Neutrophil (primary cell): Measurements from ENCODE around the gene PAX5.

Source experiments
- H3K27ac ChIP-seq: fragments of 200-600 bp; sonication (generic); 2 replicates; pipeline ENCODE4 v1.5.1; 2016; ENCODE audit warnings: mild to moderate bottlenecking, moderate library complexity
- H3K27me3 ChIP-seq: fragments of 200-600 bp; sonication (generic); 2 replicates; pipeline ENCODE4 v1.6.0; 2016; ENCODE audit warnings: mild to moderate bottlenecking
- H3K36me3 ChIP-seq: fragments of 200-600 bp; sonication (generic); 2 replicates; pipeline ENCODE4 v1.5.1; 2017
- H3K4me1 ChIP-seq, 2 experiments: fragments of 200-600 bp in 1 of 2; sonication (generic) in 1 of 2; 1 replicate in 1 of 2; 2 replicates in 1 of 2; pipeline versions ENCODE4 v1.5.1 to v1.6.1; 2013 to 2016; ENCODE audit warnings: low read depth in 1 of 2, low read length in 1 of 2, mild to moderate bottlenecking in 1 of 2, moderate library complexity in 1 of 2; ENCODE audit not compliant: control insufficient read depth in 1 of 2, insufficient read depth in 1 of 2
- H3K4me3 ChIP-seq, 2 experiments: fragments of 200-600 bp in 1 of 2; sonication (generic) in 1 of 2; 1 replicate in 1 of 2; 2 replicates in 1 of 2; pipeline ENCODE4 v1.5.1; 2013 to 2016; ENCODE audit warnings: low read depth in 1 of 2, low read length in 1 of 2, mild to moderate bottlenecking in 1 of 2, moderate library complexity in 1 of 2
- H3K9me3 ChIP-seq: fragments of 200-600 bp; sonication (generic); 2 replicates; pipeline ENCODE4 v1.5.1; 2016
- TF ChIP-seq, protein P1 (sequence below): fragments of 200-600 bp; sonication (generic); IDR thresholded peaks from 2 replicates; pipeline ENCODE4 v1.5.1; 2016; ENCODE audit warnings: antibody characterized with exemption

The PAX5 gene

DNA sequence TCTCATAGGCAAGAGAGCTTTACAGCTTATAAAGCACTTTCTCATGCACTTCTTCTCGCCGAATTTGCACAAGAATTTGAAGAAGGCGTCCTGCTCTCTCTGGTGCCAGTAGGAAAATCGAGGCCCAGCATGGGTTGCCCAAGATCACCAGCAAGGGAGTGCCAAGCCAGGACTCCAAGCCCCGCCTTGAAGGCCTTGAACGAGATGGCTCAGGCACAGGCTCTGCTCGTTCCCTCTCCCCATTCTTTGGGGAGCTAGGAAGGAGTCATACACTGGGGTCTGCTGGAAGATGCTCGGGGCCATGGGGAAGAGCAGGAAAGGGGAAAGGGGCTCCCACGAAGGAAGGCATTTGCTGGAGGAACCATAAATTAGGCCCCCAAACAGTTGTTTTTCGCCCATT, 46.7 kb downstream of the PAX5 start:
- H3K27me3 ChIP-seq = peaks cover 97% of the 10 kb centered on the region
- H3K4me3 ChIP-seq = no peak overlapping the region
- no peaks in the 10 kb centered on the region for H3K4me1 ChIP-seq
- TF ChIP-seq, protein P1, sequence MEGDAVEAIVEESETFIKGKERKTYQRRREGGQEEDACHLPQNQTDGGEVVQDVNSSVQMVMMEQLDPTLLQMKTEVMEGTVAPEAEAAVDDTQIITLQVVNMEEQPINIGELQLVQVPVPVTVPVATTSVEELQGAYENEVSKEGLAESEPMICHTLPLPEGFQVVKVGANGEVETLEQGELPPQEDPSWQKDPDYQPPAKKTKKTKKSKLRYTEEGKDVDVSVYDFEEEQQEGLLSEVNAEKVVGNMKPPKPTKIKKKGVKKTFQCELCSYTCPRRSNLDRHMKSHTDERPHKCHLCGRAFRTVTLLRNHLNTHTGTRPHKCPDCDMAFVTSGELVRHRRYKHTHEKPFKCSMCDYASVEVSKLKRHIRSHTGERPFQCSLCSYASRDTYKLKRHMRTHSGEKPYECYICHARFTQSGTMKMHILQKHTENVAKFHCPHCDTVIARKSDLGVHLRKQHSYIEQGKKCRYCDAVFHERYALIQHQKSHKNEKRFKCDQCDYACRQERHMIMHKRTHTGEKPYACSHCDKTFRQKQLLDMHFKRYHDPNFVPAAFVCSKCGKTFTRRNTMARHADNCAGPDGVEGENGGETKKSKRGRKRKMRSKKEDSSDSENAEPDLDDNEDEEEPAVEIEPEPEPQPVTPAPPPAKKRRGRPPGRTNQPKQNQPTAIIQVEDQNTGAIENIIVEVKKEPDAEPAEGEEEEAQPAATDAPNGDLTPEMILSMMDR = no peak
- no peak overlapping the region for H3K27ac ChIP-seq
- H3K9me3 ChIP-seq = peaks cover 6% of the 10 kb centered on the region
- no peaks in the 10 kb centered on the region for H3K36me3 ChIP-seq

DNA sequence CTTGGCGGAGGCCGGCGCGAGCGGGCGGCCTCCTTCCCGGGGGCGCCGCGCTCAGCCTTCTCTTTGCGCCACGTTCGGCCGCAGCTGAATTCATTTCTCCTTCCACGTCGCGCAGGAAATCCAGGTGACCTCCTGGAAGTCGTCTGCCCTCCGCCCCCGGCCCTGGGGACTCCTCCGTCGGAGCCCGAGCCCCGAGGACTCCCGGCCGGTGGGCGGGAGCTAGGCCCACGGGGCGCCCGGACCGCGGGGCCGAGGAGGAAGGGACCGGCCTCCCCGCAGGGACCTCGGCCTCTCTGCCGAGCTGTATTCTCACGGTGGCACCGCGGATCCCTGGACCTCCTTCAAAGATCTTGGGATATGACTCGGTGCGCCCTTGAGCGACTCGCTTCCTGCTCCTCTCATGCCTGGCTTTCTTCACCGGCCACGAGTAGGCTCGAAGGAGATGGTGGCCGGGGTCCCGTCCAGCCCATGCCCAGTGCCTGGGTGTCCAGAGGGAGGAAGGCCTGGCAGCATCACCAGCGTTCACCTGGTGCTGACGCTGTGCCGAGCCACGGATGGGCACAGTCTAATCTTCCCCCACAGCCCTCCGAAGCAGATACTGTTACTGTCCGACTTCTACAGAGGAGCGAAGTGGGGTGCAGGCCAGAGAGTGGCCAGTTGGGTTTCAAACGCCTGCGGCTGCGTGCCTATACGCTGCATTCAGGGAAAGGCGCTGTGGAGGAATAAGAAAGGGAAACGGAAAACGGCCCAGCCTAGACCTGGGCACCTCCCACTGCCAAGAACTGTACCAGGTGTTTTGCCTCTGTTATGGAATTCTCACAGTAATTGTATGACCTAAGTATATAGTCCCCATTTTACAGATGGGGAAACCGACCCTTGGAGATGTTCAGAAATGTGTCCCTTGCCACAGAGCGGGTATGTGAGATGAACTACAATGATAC, 47.3 kb downstream of the PAX5 start:
- H3K36me3 ChIP-seq = no peaks in the 10 kb centered on the region
- peaks cover 6% of the 10 kb centered on the region for H3K9me3 ChIP-seq
- no peak overlapping the region for H3K27ac ChIP-seq
- H3K4me1 ChIP-seq = no peaks in the 10 kb centered on the region
- TF ChIP-seq, protein P1 = no peak
- peaks cover 97% of the 10 kb centered on the region for H3K27me3 ChIP-seq
- no peak overlapping the region for H3K4me3 ChIP-seq

DNA sequence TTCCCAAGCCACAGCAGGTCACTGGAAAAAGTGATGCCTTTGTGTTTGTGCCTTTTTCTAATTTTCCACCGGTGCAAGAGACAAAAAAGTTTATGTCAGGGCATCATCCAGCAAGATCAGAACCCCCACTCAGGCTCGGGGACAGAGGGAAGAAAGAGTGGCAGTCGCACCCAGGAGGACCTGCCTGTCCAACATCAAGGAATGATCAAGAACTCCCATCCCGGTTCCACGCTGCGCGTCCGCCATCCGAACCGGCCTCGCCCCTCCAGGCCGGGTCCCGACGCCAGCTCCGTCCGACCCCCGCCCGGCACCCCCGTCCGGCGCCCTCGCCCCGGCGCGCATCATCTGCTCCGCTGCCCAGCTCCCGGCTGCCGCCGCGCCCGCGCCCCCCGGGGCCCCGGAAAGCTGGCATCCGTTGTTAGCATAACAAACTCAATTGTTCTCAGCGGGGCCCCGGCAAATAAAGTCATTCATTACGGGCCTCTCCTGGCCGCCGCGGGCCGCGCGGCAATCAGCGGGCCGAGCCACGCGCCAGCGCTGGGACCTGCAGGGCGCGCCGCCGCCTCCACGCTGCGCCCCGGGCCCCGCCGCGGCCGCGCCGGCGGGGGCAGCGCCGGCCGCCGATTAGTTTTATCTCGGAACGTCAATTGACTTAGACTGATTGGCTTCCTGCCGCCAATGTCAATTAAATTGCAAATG, 48.1 kb downstream of the PAX5 start:
- H3K27ac ChIP-seq = no peak overlapping the region
- H3K9me3 ChIP-seq = no peaks in the 10 kb centered on the region
- no peak overlapping the region for H3K4me3 ChIP-seq
- H3K4me1 ChIP-seq = no peaks in the 10 kb centered on the region
- TF ChIP-seq, protein P1 = no peak
- no peaks in the 10 kb centered on the region for H3K36me3 ChIP-seq
- peaks cover 96% of the 10 kb centered on the region for H3K27me3 ChIP-seq

DNA sequence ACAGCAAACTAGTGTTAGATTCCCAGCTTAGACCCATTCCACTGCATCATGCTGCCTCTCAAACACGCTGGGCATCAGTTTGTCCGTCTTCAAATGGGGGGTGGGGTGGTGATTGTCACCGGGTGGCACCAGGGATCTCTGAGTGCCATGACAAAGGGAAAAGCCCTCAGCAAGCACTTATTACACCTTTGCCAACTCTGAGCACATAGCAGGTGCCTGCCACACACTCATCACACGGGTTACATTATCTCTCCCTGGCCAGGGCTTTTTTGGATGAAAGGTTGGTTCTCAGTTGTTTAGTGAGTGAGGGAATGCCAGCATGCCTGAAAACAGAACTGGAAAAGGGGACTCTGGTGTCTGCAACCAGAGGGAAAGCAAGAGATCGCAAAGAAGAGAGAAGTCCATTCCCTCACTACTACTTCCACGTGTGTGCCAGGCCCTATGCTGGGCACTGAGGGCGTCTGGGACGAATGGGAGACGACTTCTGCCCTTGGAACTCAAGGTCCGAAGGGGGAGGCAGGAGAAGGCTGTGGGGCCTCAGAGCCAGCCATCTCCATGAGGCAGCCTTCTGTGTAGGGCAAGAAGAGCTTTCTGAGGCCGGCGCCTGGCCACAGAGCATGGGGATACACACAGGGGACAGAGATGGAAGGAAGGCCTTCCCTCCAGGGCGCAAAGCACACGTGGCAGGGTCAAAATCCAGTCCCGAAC, 48.9 kb downstream of the PAX5 start:
- no peak overlapping the region for H3K4me3 ChIP-seq
- H3K36me3 ChIP-seq = no peaks in the 10 kb centered on the region
- TF ChIP-seq, protein P1 = no peak
- H3K4me1 ChIP-seq = no peaks in the 10 kb centered on the region
- H3K27ac ChIP-seq = no peak overlapping the region
- peaks cover 98% of the 10 kb centered on the region for H3K27me3 ChIP-seq
- no peaks in the 10 kb centered on the region for H3K9me3 ChIP-seq

DNA sequence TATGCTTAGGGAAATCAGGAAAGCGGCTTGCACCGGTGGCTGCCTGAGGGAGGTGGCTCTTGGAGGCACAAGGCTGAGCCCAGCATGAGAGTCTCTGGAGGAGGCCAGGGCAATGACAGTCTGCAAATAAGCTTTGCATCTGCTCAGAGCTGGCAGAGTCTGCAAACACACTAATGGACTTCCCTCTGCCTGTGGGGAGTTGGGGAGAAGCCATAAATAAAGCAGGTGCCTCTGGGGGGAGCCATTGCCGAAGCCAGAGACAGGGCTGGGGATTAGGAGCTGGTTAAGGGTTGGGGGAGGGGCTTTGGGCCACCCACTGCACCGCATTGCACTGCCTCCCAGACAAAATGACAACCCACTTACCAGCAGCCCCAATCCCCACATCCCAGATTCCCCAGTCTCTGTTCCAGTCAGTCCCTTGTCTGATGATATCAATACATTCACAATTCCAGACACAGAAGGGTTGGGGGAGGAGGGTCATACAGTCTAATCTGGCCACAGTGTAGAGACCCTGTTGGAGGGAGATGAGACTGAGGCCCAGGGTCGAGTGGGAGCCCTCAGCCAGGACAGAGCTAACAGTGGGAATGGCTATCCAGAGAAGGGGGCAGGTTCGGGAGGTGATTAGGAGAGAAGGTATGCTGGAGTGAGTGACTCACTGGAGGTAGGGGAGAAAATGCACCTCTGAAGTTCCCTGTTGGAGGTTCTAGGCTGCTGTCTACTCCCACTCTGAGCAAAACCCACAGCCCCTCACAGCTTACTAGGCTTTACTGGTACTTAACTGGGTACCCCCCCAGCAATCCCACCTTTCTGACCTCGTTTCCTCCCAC, 53.7 kb downstream of the PAX5 start:
- H3K36me3 ChIP-seq = no peaks in the 10 kb centered on the region
- H3K4me3 ChIP-seq = no peak overlapping the region
- no peaks in the 10 kb centered on the region for H3K9me3 ChIP-seq
- no peak overlapping the region for H3K27ac ChIP-seq
- TF ChIP-seq, protein P1 = no peak
- peaks cover 92% of the 10 kb centered on the region for H3K27me3 ChIP-seq
- no peaks in the 10 kb centered on the region for H3K4me1 ChIP-seq
